HFFc6 (cell line): Measurements from ENCODE around the gene UBE2QL1. TPM values are rescaled to one million over a fixed set of nuclear protein-coding genes. Genes with fewer than 3 reads are reported as not detected.

Experiments
- DNase-seq: peaks from one replicate; pipeline ENCODE4 v3.0.0-alpha.2; 2018
- H3K27ac Mint-ChIP-seq: 2 replicates; pipeline ENCODE4 v1.8.0; 2020; ENCODE audit warnings: mild to moderate bottlenecking, mixed read lengths
- H3K27me3 Mint-ChIP-seq: 2 replicates; pipeline ENCODE4 v1.8.0; 2021; ENCODE audit warnings: mild to moderate bottlenecking, moderate library complexity, mixed read lengths; ENCODE audit not compliant: insufficient read depth
- H3K36me3 Mint-ChIP-seq: 2 replicates; pipeline ENCODE4 v1.8.0; 2021; ENCODE audit warnings: low read depth, mixed read lengths
- H3K4me1 Mint-ChIP-seq: 2 replicates; pipeline ENCODE4 v1.8.0; 2020; ENCODE audit warnings: low read depth, mixed read lengths
- H3K4me3 Mint-ChIP-seq: 2 replicates; pipeline ENCODE4 v1.8.0; 2020; ENCODE audit warnings: mild to moderate bottlenecking, moderate library complexity, mixed read lengths
- H3K9me3 Mint-ChIP-seq: 2 replicates; pipeline ENCODE4 v1.8.0; 2020; ENCODE audit warnings: mild to moderate bottlenecking, mixed read lengths
- CTCF ChIP-seq: fragments of 200-600 bp; sonication (generic); IDR thresholded peaks from 2 replicates; pipeline ENCODE4 v1.5.0; 2021; ENCODE audit warnings: antibody characterized with exemption, mild to moderate bottlenecking
- total RNA-seq, 6 experiments: library from RNA; stranded (reverse); fragmentation: NEBNext Ultra II Directional; extraction: Animal tissue kit (Norgen Biotek cat#: 25700); gene quantifications; 2 replicates in 1 of 6; 3 replicates in 5 of 6; pipeline ENCODE4 v1.2.3, GENCODE V29; 2021

The UBE2QL1 gene
- total RNA-seq, 6 experiments from 2014 or later, result not detected

- H3K27ac Mint-ChIP-seq, result no peak overlapping the region
- no peaks in the 10 kb centered on the region for H3K9me3 Mint-ChIP-seq
- peaks cover 2% of the 10 kb centered on the region; the same call in 1 of the 2 replicates for H3K27me3 Mint-ChIP-seq
- DNase-seq, result no peak
- H3K4me3 Mint-ChIP-seq, result no peak overlapping the region
- no peaks in the 10 kb centered on the region for H3K36me3 Mint-ChIP-seq
- no peak for TF ChIP-seq CTCF
- H3K4me1 Mint-ChIP-seq, result no peaks in the 10 kb centered on the region
These were observed 53.0 kb downstream of the UBE2QL1 start for GRCh38 chr5:6501701-6502100.

- H3K4me1 Mint-ChIP-seq, result no peaks in the 10 kb centered on the region
- no peaks in the 10 kb centered on the region; the same call in 1 of the 2 replicates for H3K9me3 Mint-ChIP-seq
- TF ChIP-seq CTCF, result no peak
- no peak overlapping the region for H3K27ac Mint-ChIP-seq
- no peak for DNase-seq
- no peak overlapping the region for H3K4me3 Mint-ChIP-seq
- H3K36me3 Mint-ChIP-seq, result no peaks in the 10 kb centered on the region
- peaks cover 2% of the 10 kb centered on the region for H3K27me3 Mint-ChIP-seq
These were observed 53.8 kb downstream of the UBE2QL1 start for GRCh38 chr5:6502421-6502820.

- TF ChIP-seq CTCF, result no peak
- no peak overlapping the region for H3K27ac Mint-ChIP-seq
- peaks cover 2% of the 10 kb centered on the region for H3K27me3 Mint-ChIP-seq
- no peaks in the 10 kb centered on the region for H3K4me1 Mint-ChIP-seq
- DNase-seq, result no peak
- no peak overlapping the region for H3K4me3 Mint-ChIP-seq
- H3K9me3 Mint-ChIP-seq, result no peaks in the 10 kb centered on the region; the same call in 1 of the 2 replicates
- H3K36me3 Mint-ChIP-seq, result no peaks in the 10 kb centered on the region
These were observed 54.7 kb downstream of the UBE2QL1 start for GRCh38 chr5:6503342-6503741.

GRCh38 chr5:6504677-6505415 lies 56.2 kb downstream of the UBE2QL1 start:
- no peak overlapping the region for H3K4me3 Mint-ChIP-seq
- H3K27ac Mint-ChIP-seq, result no peak overlapping the region
- H3K9me3 Mint-ChIP-seq, result no peaks in the 10 kb centered on the region; the same call in 1 of the 2 replicates
- H3K27me3 Mint-ChIP-seq, result peaks cover 2% of the 10 kb centered on the region
- no peaks in the 10 kb centered on the region for H3K36me3 Mint-ChIP-seq
- DNase-seq, result peak; percentile 1
- H3K4me1 Mint-ChIP-seq, result no peaks in the 10 kb centered on the region
- TF ChIP-seq CTCF, result no peak

GRCh38 chr5:6505416-6505755 lies 56.7 kb downstream of the UBE2QL1 start:
- Mint-ChIP-seq H3K4me1 (no peaks in the 10 kb centered on the region), H3K4me3 (no peak overlapping the region), H3K36me3 (no peaks in the 10 kb centered on the region), H3K27me3 (peaks cover 2% of the 10 kb centered on the region), H3K27ac (no peak overlapping the region), H3K9me3 (no peaks in the 10 kb centered on the region; the same call in 1 of the 2 replicates)
- DNase-seq, result no peak
- TF ChIP-seq CTCF, result no peak
